Fibroblast of lung (primary cell): ENCODE measurements around the gene MAGEA9B.
"Not testable (repeated sequence)": the region's sequence is repeated elsewhere in the genome, so short reads cannot be mapped to it uniquely, and the experiment has no call there.

Source experiments
- EZH2 ChIP-seq: IDR thresholded peaks from 2 replicates; pipeline ENCODE4 v1.5.1; 2012; ENCODE audit warnings: low read length, control low read depth, mild to moderate bottlenecking; ENCODE audit errors: missing control alignments
- TF ChIP-seq, protein P1 (sequence below), 2 donors: IDR thresholded peaks in 1 of 2; conservative IDR thresholded peaks in 1 of 2; 1 replicate in 1 of 2; 2 replicates in 1 of 2; pipeline ENCODE4 v1.5.1; 2011 to 2012; ENCODE audit warnings: low read length in 2 of 2, control low read depth in 1 of 2, inconsistent platforms in 1 of 2, low read depth in 1 of 2, mild to moderate bottlenecking in 1 of 2

DNA sequence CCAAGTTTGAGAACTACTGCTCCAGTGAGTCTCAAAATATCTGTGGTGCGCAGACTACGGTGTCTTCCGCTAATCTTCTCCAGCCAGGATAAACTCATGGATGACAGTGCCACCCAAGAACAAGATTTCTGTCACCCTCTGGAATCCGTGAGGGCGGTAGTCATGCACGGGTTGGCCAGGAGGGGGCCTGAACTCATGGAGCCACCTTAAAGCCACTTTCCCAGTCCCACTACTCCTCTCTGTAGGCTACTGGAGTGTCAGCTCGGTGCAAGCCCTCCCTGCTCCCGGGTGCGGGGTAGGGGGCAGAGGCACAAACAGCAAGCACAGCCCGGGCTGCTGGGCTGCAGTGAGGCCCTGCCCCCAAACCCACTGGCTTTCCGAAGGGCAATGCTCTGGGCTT, 11.3 kb upstream of the MAGEA9B start:
- TF ChIP-seq, protein P1, sequence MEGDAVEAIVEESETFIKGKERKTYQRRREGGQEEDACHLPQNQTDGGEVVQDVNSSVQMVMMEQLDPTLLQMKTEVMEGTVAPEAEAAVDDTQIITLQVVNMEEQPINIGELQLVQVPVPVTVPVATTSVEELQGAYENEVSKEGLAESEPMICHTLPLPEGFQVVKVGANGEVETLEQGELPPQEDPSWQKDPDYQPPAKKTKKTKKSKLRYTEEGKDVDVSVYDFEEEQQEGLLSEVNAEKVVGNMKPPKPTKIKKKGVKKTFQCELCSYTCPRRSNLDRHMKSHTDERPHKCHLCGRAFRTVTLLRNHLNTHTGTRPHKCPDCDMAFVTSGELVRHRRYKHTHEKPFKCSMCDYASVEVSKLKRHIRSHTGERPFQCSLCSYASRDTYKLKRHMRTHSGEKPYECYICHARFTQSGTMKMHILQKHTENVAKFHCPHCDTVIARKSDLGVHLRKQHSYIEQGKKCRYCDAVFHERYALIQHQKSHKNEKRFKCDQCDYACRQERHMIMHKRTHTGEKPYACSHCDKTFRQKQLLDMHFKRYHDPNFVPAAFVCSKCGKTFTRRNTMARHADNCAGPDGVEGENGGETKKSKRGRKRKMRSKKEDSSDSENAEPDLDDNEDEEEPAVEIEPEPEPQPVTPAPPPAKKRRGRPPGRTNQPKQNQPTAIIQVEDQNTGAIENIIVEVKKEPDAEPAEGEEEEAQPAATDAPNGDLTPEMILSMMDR (conservative IDR thresholded peaks at IDR 0.05 in 1 of 2, IDR thresholded peaks at IDR 0.05 in 1 of 2; ENCODE audit: low read depth in 1 of 2, low read length in 2 of 2) = not testable (repeated sequence)
- TF ChIP-seq EZH2 = not testable (repeated sequence)
